ENCODE results near the gene B3GALNT2.
"Not testable (repeated sequence)": the region's sequence is repeated elsewhere in the genome, so short reads cannot be mapped to it uniquely, and the experiment has no call there.

B3GALNT2 gene

DNA sequence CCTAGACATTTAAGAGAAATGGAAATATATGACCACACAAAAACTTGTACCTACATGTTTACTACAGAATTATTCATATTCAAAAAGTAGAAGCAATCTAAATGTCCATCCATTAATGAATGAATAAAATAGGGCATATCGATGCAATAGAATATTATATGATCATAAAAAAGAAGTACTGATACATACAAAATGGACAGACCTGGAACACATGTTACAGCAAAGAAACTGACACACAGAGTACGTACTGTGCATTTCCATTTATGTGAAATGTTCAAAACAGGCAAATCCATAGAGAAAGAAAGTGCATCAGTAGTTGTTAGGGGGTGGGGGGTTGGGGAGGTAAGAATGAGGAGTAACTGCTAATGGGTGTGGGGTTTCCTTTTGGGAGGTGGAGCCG, 39.2 kb downstream of the B3GALNT2 start:
- Histone ChIP-seq H3K4me1 (ENCODE audit: insufficient read depth, insufficient read length) (no peaks in the 10 kb centered on the region), H3K9me3 (ENCODE audit: insufficient read depth, low read length) (no peaks in the 10 kb centered on the region), H3K4me3 (ENCODE audit: insufficient read length, low read depth) (no peak overlapping the region), H3K36me3 (ENCODE audit: insufficient read depth, insufficient read length, low read length) (peaks cover 29% of the 10 kb centered on the region), H3K27me3 (ENCODE audit: insufficient read depth, insufficient read length) (no peaks in the 10 kb centered on the region), H3K9ac (ENCODE audit: insufficient read length, low read depth) (no peak overlapping the region)
- DNase-seq (ENCODE audit: low read depth, low spot score): no peak
- TF ChIP-seq SUZ12 (IDR thresholded peaks at IDR 0.05; ENCODE audit: extremely low read depth, insufficient read depth, insufficient read length) (no peak), YY1 (IDR thresholded peaks at IDR 0.05; ENCODE audit: insufficient read depth, insufficient read length) (no peak), ZNF274 (IDR thresholded peaks at IDR 0.05; ENCODE audit: low read depth, low read length) (no peak)

DNA sequence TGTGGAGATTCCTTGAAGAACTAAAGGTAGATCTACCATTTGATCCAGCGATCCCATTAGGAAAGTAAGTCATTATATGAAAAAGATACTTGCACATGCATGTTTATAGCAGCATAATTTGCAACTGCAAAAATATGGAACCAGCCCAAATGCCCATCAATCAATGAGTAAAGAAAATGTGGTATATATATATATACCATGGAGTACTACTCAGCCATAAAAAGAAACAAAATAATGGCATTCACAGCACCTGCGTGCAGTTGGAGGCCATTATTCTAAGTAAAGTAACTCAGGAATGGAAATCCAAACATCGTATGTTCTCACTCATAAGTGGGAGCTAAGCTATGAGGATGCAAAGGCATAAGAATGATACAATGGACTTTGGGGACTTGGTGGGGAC, 41.4 kb downstream of the B3GALNT2 start:
- H3K9ac ChIP-seq (ENCODE audit: insufficient read length, low read depth); H3K9me3 ChIP-seq (ENCODE audit: insufficient read depth, low read length); H3K4me1 ChIP-seq (ENCODE audit: insufficient read depth, insufficient read length); H3K27me3 ChIP-seq (ENCODE audit: insufficient read depth, insufficient read length); H3K4me3 ChIP-seq (ENCODE audit: insufficient read length, low read depth); DNase-seq (ENCODE audit: low read depth, low spot score): not testable (repeated sequence)
- peaks cover 29% of the 10 kb centered on the region for H3K36me3 ChIP-seq (ENCODE audit: insufficient read depth, insufficient read length, low read length)

DNA sequence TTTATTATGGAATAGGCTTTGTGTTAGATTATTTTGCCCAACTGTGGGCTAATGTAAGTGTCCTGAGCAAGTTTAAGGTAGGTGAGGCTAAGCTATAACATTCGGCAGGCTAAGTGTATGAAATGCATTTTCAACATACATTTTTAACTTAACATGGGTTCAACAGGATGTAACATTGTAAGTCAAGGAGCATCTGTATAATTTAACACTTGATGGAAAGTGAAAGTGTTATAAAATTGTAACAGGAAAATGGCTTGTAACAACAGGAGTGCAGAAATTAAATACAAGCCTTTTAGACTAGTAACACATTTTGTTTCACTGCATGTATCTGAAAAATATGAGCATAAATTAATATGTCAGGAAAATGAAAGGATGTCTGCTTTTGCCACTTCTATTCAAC, 42.3 kb downstream of the B3GALNT2 start:
- no peak overlapping the region for H3K4me3 ChIP-seq (ENCODE audit: insufficient read length, low read depth)
- H3K9ac ChIP-seq (ENCODE audit: insufficient read length, low read depth): no peak overlapping the region
- H3K27me3 ChIP-seq (ENCODE audit: insufficient read depth, insufficient read length): no peaks in the 10 kb centered on the region
- H3K36me3 ChIP-seq (ENCODE audit: insufficient read depth, insufficient read length, low read length): peaks cover 29% of the 10 kb centered on the region
- DNase-seq (ENCODE audit: low read depth, low spot score): no peak
- H3K4me1 ChIP-seq (ENCODE audit: insufficient read depth, insufficient read length): no peaks in the 10 kb centered on the region
- no peak for TF ChIP-seq SUZ12 (IDR thresholded peaks at IDR 0.05; ENCODE audit: extremely low read depth, insufficient read depth, insufficient read length)
- H3K9me3 ChIP-seq (ENCODE audit: insufficient read depth, low read length): no peaks in the 10 kb centered on the region

DNA sequence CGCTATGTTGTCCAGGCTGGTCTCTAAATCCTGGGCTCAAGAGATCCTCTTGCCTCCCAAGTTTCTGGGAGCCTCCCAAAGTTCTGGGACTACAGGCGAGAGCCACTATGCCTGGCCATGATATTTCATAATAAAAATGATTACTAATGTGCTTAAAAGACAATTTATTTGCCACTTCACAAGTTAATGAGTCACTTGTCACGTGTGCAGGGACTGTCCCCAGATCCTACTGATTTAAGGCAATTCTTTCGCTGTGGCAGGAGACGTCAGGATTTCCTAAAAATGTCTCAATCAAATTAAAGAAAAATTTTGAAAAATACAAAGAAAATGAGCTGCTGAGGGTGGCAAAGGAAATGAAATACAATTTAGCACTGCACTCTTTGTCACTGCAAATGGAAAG, 43.5 kb downstream of the B3GALNT2 start:
- H3K4me3 ChIP-seq (ENCODE audit: insufficient read length, low read depth): no peak overlapping the region
- no peak overlapping the region for H3K9ac ChIP-seq (ENCODE audit: insufficient read length, low read depth)
- H3K4me1 ChIP-seq (ENCODE audit: insufficient read depth, insufficient read length): no peaks in the 10 kb centered on the region
- no peak for TF ChIP-seq ZNF274 (IDR thresholded peaks at IDR 0.05; ENCODE audit: low read depth, low read length)
- TF ChIP-seq SUZ12 (IDR thresholded peaks at IDR 0.05; ENCODE audit: extremely low read depth, insufficient read depth, insufficient read length): no peak
- no peak for TF ChIP-seq YY1 (IDR thresholded peaks at IDR 0.05; ENCODE audit: insufficient read depth, insufficient read length)
- no peaks in the 10 kb centered on the region for H3K9me3 ChIP-seq (ENCODE audit: insufficient read depth, low read length)
- H3K27me3 ChIP-seq (ENCODE audit: insufficient read depth, insufficient read length): no peaks in the 10 kb centered on the region
- peaks cover 26% of the 10 kb centered on the region for H3K36me3 ChIP-seq (ENCODE audit: insufficient read depth, insufficient read length, low read length)
- DNase-seq (ENCODE audit: low read depth, low spot score): no peak

DNA sequence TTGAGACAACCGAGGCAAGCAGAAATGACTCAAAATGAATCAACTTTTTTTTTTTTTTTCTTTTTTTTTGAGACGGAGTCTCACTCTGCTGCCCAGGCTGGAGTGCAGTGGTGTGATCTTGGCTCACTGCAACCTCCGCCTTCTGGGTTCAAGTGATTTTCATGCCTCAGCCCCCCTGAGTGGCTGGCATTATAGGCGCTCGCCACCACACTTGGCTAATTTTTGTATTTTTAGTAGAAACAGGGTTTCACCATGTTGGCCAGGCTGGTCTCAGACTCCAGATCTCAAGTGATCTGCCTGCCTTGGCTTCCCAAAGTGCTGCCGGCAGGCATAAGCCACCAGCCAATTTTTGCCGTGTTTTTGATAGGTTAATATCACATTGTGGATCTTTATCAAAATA, 46.4 kb downstream of the B3GALNT2 start:
- H3K27me3 ChIP-seq (ENCODE audit: insufficient read depth, insufficient read length); H3K4me3 ChIP-seq (ENCODE audit: insufficient read length, low read depth); DNase-seq (ENCODE audit: low read depth, low spot score); H3K9me3 ChIP-seq (ENCODE audit: insufficient read depth, low read length); H3K4me1 ChIP-seq (ENCODE audit: insufficient read depth, insufficient read length); H3K9ac ChIP-seq (ENCODE audit: insufficient read length, low read depth): not testable (repeated sequence)
- peaks cover 38% of the 10 kb centered on the region for H3K36me3 ChIP-seq (ENCODE audit: insufficient read depth, insufficient read length, low read length)

DNA sequence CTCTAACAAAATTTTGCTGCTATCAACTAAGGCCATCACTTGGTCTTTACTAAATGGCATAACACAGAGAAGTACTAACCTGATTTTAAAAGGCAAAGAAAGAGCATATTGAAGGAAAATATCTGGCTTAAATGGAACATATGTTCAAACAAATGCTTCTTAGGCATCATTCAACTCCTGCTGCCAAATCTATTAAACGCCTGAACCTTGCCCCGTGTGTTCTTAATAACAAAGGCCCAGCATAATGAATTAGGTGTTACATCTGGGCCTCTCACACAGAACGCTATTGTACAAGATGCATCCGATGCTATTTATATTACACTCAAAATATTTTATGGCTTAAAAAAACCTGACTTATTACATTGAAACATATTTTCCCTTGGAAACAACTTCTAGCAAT, 48.4 kb downstream of the B3GALNT2 start:
- Histone ChIP-seq H3K4me3 (ENCODE audit: insufficient read length, low read depth) (no peak overlapping the region), H3K4me1 (ENCODE audit: insufficient read depth, insufficient read length) (no peaks in the 10 kb centered on the region), H3K27me3 (ENCODE audit: insufficient read depth, insufficient read length) (no peaks in the 10 kb centered on the region), H3K9me3 (ENCODE audit: insufficient read depth, low read length) (no peaks in the 10 kb centered on the region), H3K9ac (ENCODE audit: insufficient read length, low read depth) (no peak overlapping the region), H3K36me3 (ENCODE audit: insufficient read depth, insufficient read length, low read length) (peaks cover 45% of the 10 kb centered on the region)
- TF ChIP-seq SUZ12 (IDR thresholded peaks at IDR 0.05; ENCODE audit: extremely low read depth, insufficient read depth, insufficient read length) (no peak), ZNF274 (IDR thresholded peaks at IDR 0.05; ENCODE audit: low read depth, low read length) (no peak), YY1 (IDR thresholded peaks at IDR 0.05; ENCODE audit: insufficient read depth, insufficient read length) (no peak)
- no peak for DNase-seq (ENCODE audit: low read depth, low spot score)

DNA sequence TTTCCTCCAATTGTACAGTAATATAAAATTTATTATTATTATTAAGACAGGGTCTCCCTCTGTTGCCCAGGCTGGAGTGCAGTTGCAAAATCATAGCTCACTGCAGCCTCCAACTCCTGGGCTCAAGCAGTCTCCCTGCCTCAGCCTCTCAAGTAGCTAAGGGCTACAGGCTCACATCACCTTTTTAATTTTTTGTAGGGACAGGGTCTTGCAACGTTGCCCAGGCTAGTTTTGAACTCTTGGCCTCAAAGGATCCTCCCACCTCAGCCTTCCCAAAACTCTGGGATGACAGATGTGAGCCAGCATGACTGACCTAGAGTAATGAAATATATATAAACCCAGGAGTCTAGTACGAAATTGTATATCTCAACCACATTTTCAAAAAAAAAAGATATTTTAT, 49.2 kb downstream of the B3GALNT2 start:
- H3K4me1 ChIP-seq (ENCODE audit: insufficient read depth, insufficient read length): no peaks in the 10 kb centered on the region
- no peak overlapping the region for H3K9ac ChIP-seq (ENCODE audit: insufficient read length, low read depth)
- no peak overlapping the region for H3K4me3 ChIP-seq (ENCODE audit: insufficient read length, low read depth)
- no peaks in the 10 kb centered on the region for H3K9me3 ChIP-seq (ENCODE audit: insufficient read depth, low read length)
- DNase-seq (ENCODE audit: low read depth, low spot score): no peak
- TF ChIP-seq YY1 (IDR thresholded peaks at IDR 0.05; ENCODE audit: insufficient read depth, insufficient read length) (no peak), ZNF274 (IDR thresholded peaks at IDR 0.05; ENCODE audit: low read depth, low read length) (no peak), SUZ12 (IDR thresholded peaks at IDR 0.05; ENCODE audit: extremely low read depth, insufficient read depth, insufficient read length) (no peak)
- peaks cover 49% of the 10 kb centered on the region for H3K36me3 ChIP-seq (ENCODE audit: insufficient read depth, insufficient read length, low read length)
- no peaks in the 10 kb centered on the region for H3K27me3 ChIP-seq (ENCODE audit: insufficient read depth, insufficient read length)

DNA sequence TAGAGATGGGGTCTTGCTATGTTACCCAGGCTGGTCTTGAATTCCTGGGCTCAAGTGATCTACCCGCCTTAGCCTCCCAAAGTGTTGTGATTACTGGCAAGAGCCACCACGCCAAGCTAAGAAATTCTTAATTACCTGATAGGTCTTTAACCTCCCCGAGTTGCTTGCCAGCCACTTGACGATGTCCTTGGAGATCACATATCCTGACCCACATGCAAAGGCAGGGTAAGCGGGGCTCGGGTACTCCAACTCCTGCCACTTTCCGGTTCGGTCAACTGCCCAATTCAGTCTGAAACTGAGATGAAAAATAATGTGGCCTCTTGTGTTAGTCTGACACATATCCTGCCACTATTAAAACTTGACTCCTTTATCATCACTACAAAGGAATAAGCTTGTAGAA, 50.2 kb downstream of the B3GALNT2 start:
- Histone ChIP-seq H3K27me3 (ENCODE audit: insufficient read depth, insufficient read length) (no peaks in the 10 kb centered on the region), H3K4me3 (ENCODE audit: insufficient read length, low read depth) (no peak overlapping the region), H3K9me3 (ENCODE audit: insufficient read depth, low read length) (no peaks in the 10 kb centered on the region), H3K36me3 (ENCODE audit: insufficient read depth, insufficient read length, low read length) (peaks cover 60% of the 10 kb centered on the region), H3K4me1 (ENCODE audit: insufficient read depth, insufficient read length) (no peaks in the 10 kb centered on the region), H3K9ac (ENCODE audit: insufficient read length, low read depth) (no peak overlapping the region)
- DNase-seq (ENCODE audit: low read depth, low spot score): no peak
- TF ChIP-seq YY1 (IDR thresholded peaks at IDR 0.05; ENCODE audit: insufficient read depth, insufficient read length): no peak
- TF ChIP-seq SUZ12 (IDR thresholded peaks at IDR 0.05; ENCODE audit: extremely low read depth, insufficient read depth, insufficient read length): no peak
- no peak for TF ChIP-seq ZNF274 (IDR thresholded peaks at IDR 0.05; ENCODE audit: low read depth, low read length)

All from NT2/D1 (cell line).